ENCODE measurements around the gene ABCG8.

- TF ChIP-seq POLR2A (IDR thresholded peaks at IDR 0.05; ENCODE audit: low read length) (no peak), GATA1 (IDR thresholded peaks at IDR 0.05; ENCODE audit: low read depth, low read length) (no peak)
These were observed 32.1 kb upstream of the ABCG8 start for GRCh38 chr2:43806719-43807031.

Measured in erythroblast (primary cell).